ENCODE data around the gene PRR23B. TPM values are rescaled to one million over a fixed set of nuclear protein-coding genes. Genes with fewer than 3 reads are reported as not detected.

The PRR23B gene
- total RNA-seq, 1 experiment from 2014 or later = not detected

GRCh38 chr3:139005356-139005993, 15.3 kb downstream of the PRR23B start:
- no TSS peak for BruUV-seq (replicated peaks)
- Histone ChIP-seq H3K4me3 (ENCODE audit: low read depth, low read length, poor library complexity, severe bottlenecking) (no peak overlapping the region), H3K36me3 (ENCODE audit: insufficient read depth, low read length, poor library complexity, severe bottlenecking) (no peaks in the 10 kb centered on the region), H3K27me3 (replicated peaks; ENCODE audit: insufficient read depth, low read depth, low read length, poor library complexity) (no peaks in the 10 kb centered on the region), H3K9me3 (ENCODE audit: low read depth, low read length, poor library complexity, severe bottlenecking) (no peaks in the 10 kb centered on the region), H3K27ac (ENCODE audit: low read depth, low read length, poor library complexity, severe bottlenecking) (no peak overlapping the region), H3K4me1 (ENCODE audit: insufficient read depth, low read length, poor library complexity, severe bottlenecking) (no peaks in the 10 kb centered on the region)
- POLR2A ChIA-PET (ENCODE audit: low non-redundant PET) = no interaction called here
- intact Hi-C loops (cut with micrococcal nuclease; ENCODE audit: unreplicated experiment) = no loop called here
- CTCF ChIA-PET = no interaction called here
- no peak for TF ChIP-seq CTCF (conservative IDR thresholded peaks at IDR 0.05; ENCODE audit: low read depth, low read length)
- no peak for DNase-seq (ENCODE audit: low spot score)

GRCh38 chr3:138995706-138996105, 25.0 kb downstream of the PRR23B start:
- no peaks in the 10 kb centered on the region for H3K36me3 ChIP-seq (ENCODE audit: insufficient read depth, low read length, poor library complexity, severe bottlenecking)
- POLR2A ChIA-PET (ENCODE audit: low non-redundant PET) = no interaction called here

GRCh38 chr3:138987181-138987580, 33.5 kb downstream of the PRR23B start:
- TF ChIP-seq CTCF (conservative IDR thresholded peaks at IDR 0.05; ENCODE audit: low read depth, low read length) (no peak), EZH2 (IDR thresholded peaks at IDR 0.05; ENCODE audit: borderline replicate concordance, low read depth, low read length, poor library complexity, severe bottlenecking) (no peak)
- Histone ChIP-seq H3K27me3 (replicated peaks; ENCODE audit: insufficient read depth, low read depth, low read length, poor library complexity) (no peaks in the 10 kb centered on the region), H3K36me3 (ENCODE audit: insufficient read depth, low read length, poor library complexity, severe bottlenecking) (no peaks in the 10 kb centered on the region), H3K4me1 (ENCODE audit: insufficient read depth, low read length, poor library complexity, severe bottlenecking) (no peaks in the 10 kb centered on the region), H3K4me3 (ENCODE audit: low read depth, low read length, poor library complexity, severe bottlenecking) (no peak overlapping the region), H3K27ac (ENCODE audit: low read depth, low read length, poor library complexity, severe bottlenecking) (no peak overlapping the region), H3K9me3 (ENCODE audit: low read depth, low read length, poor library complexity, severe bottlenecking) (no peaks in the 10 kb centered on the region)
- intact Hi-C loops (cut with micrococcal nuclease; ENCODE audit: unreplicated experiment) = no loop called here
- ChIA-PET POLR2A (ENCODE audit: low non-redundant PET) (no interaction called here), CTCF (interaction anchor here (0.6 kb wide), 1 partner anchor 31 kb away, joined by 3 read pairs; no protein-coding TSS in a partner anchor)
- no TSS peak for BruUV-seq (replicated peaks)
- DNase-seq (ENCODE audit: low spot score) = no peak

More at GRCh38 chr3:138995706-138996105, 25.0 kb downstream of the PRR23B start:
- no peak for DNase-seq (ENCODE audit: low spot score)
- Histone ChIP-seq H3K4me1 (ENCODE audit: insufficient read depth, low read length, poor library complexity, severe bottlenecking) (no peaks in the 10 kb centered on the region), H3K27me3 (replicated peaks; ENCODE audit: insufficient read depth, low read depth, low read length, poor library complexity) (peaks cover 37% of the 10 kb centered on the region), H3K27ac (ENCODE audit: low read depth, low read length, poor library complexity, severe bottlenecking) (no peak overlapping the region), H3K4me3 (ENCODE audit: low read depth, low read length, poor library complexity, severe bottlenecking) (no peak overlapping the region), H3K9me3 (ENCODE audit: low read depth, low read length, poor library complexity, severe bottlenecking) (no peaks in the 10 kb centered on the region)
- intact Hi-C loops (cut with micrococcal nuclease; ENCODE audit: unreplicated experiment) = no loop called here
- CTCF ChIA-PET = no interaction called here
- TF ChIP-seq CTCF (conservative IDR thresholded peaks at IDR 0.05; ENCODE audit: low read depth, low read length) (no peak), EZH2 (IDR thresholded peaks at IDR 0.05; ENCODE audit: borderline replicate concordance, low read depth, low read length, poor library complexity, severe bottlenecking) (no peak)
- no TSS peak for BruUV-seq (replicated peaks)

Measured in A673 (cell line).